Smooth muscle cell of the brain vasculature (primary cell): Measurements from ENCODE around the gene LMBR1.
"Not testable (repeated sequence)": the region's sequence is repeated elsewhere in the genome, so short reads cannot be mapped to it uniquely, and the experiment has no call there.

Experiments
- DNase-seq: peaks from one replicate; pipeline ENCODE4 v3.0.0-alpha.2; 2012; ENCODE audit warnings: low read depth, low spot score

LMBR1 gene

DNA sequence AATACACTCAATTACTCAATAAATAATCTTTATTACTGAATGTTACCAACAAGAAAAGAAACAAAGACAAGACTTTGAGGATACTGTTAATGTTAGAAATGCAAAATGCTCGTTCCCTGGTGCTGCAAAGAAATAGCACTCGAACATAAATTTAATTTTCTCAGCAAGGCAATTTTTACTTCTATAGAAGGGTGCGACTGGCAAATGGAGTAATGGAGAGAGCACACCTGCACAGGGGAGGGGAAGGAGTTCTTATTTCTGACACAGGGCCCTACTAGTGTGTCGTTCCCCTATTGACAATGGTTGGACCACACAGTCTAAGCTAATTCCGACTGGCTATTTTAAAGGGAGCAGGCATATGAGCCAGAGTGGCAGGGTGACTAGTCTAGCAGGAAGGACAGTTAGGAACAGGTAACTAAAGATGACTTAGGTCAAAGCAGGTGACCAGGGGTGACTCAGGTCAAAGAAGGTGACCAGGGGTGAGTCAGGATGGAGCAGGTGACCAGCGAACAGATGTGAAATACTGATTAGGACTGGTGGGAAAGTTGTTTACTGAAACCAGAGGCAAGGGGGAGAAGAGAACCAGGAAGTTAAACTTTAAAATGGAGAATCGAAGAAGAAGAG, 133.3 kb downstream of the LMBR1 start:
- DNase-seq = no peak

DNA sequence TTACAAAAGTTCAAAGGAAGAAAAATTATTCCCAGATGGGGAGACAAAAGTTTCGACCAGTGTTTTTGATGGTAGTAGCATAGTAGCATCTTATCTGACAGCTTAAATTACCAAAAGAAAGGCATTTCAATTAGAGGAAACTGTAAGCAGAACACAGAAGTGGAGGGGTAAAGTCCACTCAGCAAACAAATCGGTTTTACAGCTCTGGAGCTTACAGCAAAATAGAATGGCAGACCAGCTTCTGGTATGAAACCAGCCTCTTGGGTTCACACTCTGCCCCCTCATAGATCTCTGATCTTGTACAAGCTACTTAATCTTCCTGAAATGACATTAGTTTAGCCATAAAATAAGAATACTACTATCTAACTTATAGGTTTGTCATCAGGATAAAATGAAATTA, 133.8 kb downstream of the LMBR1 start:
- DNase-seq = no peak

GRCh38 chr7:156754201-156754600, 138.8 kb downstream of the LMBR1 start:
- no peak for DNase-seq

DNA sequence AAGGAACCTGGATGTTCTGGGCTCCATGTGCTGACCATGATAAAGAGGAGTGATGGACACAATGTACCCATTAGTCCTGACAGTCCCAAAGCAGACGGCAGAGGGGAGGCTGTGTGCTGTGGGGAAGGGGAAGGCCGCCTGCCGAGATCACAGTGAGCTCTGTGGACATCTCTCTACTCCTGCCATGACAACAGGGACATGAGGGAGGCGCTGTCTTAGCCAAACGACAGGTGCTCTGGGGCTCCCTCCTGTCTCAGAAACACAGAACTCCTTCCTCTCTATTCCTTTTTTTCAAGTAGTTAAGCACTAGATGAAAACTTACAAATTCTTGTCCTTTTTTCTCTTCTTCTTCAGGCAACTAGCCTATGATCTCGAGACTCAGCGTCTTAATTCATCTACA, 139.4 kb downstream of the LMBR1 start:
- DNase-seq = no peak

DNA sequence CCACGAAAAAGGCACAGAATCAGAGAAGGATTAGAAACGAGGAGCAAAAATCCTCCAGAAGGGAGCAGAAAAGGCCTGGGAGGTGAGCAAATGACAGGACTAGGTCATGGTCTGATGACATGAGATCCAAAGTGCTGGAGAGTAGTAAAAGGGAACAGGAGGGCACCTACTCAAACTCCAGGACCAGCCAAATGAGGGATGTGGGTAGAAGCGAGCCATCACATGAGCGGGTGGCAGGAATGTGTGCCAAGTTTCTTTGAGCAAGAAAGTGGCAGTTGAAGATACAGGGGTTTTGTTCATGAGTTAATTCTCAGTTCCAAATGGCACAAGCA, 139.8 kb downstream of the LMBR1 start:
- no peak for DNase-seq

- peak; percentile 17 for DNase-seq
These were observed 140.4 kb downstream of the LMBR1 start for GRCh38 chr7:156752367-156753228.

DNA sequence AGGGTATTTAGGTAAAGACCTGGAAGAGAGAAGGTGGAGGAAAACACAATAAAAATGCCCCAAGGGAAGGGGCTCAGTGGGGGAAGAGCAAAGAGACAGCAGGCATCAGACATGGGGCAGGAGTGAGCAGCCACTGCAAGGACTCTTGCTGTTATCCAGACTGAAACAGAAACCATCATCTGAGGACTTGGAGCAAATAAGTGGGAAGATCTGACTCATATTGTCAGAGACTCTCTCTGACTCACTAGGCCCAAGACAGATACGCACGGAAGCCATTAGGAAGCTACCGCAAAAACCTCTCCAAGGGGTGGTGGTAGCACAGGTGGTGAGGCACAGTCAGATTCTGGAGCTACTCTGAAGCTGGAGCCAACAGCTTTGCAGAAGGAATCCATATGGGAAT, 141.7 kb downstream of the LMBR1 start:
- DNase-seq = peak; percentile 37

DNA sequence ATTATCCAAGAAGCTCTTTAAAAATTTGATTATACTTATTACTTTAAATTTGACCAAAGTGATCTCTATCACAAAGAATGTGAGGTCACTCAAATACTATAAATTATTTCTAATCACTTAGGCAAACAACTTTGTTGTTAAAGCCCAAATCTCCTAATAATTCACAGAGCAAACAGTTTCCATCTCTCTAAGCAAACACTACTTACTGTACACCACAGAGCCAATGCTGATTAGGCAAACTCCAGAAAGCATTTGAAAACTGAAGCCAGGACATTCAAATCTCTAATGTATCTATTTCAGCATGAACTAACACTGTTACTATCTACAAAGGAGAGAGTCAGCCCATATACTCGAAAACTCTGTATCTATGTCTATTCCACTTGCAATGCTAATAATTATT, 145.3 kb downstream of the LMBR1 start:
- DNase-seq = no peak

DNA sequence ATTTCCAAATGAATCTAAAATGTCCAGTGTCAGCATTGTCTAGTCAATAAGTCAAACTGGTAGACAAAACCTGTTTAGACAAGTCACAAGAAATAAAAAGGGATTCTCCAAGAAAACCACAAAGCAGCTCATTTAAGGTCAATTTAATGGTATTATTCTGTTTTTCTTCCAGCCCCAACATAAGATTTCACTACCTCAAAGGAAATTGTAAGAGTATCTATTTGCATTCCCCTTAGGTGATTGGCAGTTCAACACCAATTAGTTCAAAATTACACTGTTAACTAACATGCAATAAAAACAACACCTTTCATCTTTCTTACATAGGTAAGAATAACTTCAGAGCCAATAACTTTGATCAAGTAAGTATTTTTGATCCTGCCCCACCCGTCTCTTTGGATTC, 146.1 kb downstream of the LMBR1 start:
- DNase-seq = no peak

GRCh38 chr7:156739596-156739995, 153.4 kb downstream of the LMBR1 start:
- no peak for DNase-seq

DNA sequence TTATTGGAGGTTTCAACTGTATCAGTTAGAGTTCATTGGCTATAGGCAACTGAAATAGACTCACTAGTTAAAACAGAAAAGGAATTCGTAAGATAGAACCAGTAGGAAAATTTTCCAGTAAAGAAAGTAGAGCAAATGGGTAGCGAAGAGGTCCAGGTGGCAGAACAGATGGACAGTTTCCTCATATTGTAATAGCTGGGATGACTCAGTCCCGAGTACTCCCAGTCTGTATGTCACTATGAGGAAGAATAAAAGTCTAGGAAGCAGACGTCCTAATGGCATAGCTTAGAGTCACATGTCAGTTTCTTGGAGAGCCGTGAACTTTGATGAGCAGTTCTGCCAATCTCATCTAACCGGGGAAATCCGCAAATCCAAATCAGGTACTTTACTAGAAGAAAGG, 157.1 kb downstream of the LMBR1 start:
- no peak for DNase-seq

- DNase-seq = no peak
These were observed 159.3 kb downstream of the LMBR1 start for GRCh38 chr7:156733638-156734037.

DNA sequence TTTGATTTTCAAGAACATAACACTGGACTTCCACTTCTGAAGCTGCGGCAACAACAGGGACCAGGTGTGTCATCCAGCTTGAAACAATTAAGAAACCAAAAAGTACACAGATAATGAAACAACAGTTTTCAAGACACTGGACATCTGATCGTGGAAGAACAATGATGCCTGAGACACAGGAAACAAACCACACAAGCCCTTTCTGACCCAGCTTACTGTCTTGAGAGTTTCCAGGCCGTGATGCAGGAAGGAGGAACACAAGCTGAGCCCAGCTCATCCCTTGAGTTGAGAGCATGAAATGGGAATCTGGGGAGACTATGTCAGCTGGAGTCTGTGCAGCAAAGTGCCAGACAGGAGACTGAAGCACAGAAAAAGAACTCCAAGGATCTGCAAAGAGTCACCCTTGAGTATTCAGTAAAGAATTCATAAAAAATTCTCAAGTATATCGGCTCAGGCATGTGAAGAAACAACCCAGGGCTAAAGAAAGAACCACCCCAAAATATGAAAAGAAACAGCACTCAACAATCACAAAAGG, 160.8 kb downstream of the LMBR1 start:
- no peak for DNase-seq

DNA sequence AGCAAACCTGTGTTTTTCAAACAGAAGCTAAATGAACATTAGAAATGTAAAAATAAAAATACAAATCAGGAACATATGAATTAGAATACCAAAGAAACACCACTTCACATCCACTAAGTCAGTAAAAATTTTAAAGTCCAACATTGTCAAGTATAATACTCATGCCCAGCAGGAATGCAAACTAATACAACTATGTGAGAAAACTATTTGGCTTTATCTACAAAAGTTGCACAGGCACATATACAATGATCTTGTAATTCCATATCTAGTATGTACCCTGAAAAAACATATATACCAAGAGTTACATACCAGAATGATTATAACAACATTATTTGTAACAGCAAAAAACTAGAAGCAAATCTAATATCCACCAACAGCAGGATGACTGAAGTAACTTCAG, 161.3 kb downstream of the LMBR1 start:
- DNase-seq = no peak

GRCh38 chr7:156725936-156726335, 167.0 kb downstream of the LMBR1 start:
- DNase-seq = no peak

GRCh38 chr7:156725073-156725472, 167.9 kb downstream of the LMBR1 start:
- DNase-seq = no peak

DNA sequence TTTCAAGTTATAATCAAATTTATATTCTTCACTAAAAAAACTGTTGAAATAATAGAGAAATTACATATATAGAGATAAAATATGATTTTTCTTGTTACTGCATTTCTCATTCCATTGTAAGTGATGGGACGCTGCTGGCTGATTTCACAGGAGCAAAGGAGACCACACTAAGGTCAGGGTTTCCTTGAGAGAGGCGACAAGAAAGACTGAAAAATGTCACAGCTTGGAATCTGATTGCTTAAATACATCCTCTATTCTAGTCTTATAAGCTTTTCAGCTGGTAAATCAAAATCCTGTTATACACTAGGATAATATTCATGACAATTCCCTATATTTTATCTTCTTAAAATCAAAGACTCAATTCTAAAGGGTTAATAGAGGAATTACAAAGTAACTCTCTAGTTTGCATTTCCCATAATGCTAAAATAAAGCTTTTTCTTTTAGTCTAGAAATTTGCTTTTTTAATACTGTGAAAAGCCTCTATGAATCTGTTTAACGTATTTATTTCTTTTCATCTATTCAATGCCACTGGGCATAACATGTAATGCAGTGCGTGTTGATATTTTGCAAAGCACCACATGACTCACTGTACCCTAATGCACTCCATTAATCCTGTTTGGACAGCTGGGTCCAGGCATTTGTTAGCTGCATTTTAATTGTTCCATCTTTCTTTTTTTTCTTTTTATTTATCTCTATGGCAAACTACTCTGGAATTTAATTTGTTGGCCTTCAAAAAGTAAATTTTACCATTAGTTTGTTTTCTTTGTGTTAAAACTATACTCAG, 170.7 kb downstream of the LMBR1 start:
- no peak for DNase-seq

GRCh38 chr7:156703773-156704482, 189.1 kb downstream of the LMBR1 start:
- no peak for DNase-seq

DNA sequence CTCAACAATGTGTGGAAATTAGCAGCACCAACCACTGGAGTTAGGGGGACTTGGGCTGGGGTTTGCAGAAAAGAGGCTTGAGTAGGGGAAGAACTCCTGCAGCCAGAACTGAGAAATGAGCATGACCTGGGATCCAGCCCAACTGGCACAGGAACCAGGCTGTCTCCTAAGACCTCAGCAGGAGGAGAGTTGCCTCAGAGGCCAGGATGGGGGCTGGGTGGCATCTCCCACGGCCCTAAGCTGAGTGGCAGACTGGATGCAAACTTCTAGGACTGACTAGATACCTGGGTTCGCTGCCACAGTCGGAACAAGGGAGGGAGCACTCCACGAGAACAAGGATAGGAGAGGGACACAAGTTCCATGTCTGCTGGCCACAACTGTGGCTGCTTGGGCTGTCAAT, 189.8 kb downstream of the LMBR1 start:
- no peak for DNase-seq

GRCh38 chr7:156702399-156702798, 190.6 kb downstream of the LMBR1 start:
- DNase-seq = no peak

DNA sequence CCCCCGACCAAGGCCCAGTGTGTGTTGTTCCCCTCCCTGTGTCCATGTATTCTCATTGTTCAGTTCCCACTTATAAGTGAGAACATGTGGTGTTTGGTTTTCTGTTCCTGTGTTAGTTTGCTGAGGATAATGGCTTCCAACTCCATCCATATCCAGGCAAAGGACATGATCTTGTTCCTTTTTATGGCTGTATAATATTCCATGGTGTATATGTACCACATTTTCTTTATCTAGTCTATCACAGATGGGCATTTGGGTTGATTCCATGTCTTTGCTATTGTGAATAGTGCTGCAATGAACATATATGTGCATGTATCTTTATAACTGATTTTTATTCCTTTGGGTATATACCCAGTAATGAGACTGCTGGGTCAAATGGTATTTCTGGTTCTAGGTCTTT, 191.2 kb downstream of the LMBR1 start:
- DNase-seq = not testable (repeated sequence)

GRCh38 chr7:156698512-156698911, 194.5 kb downstream of the LMBR1 start:
- not testable (repeated sequence) for DNase-seq
